PC-3 (cell line): ENCODE data around the gene STEAP1B.

Source experiments
- CTCF ChIP-seq: fragments of 300-600 bp; sonication (generic); conservative IDR thresholded peaks from 2 replicates; pipeline ENCODE4 v1.5.1; 2017; ENCODE audit warnings: antibody characterized with exemption, low read depth, mild to moderate bottlenecking, low read length
- EZH2 ChIP-seq: fragments of 300-600 bp; sonication (generic); IDR thresholded peaks from one replicate; pipeline ENCODE4 v1.6.1; 2017; ENCODE audit warnings: antibody characterized with exemption, mild to moderate bottlenecking, low read length; ENCODE audit not compliant: unreplicated experiment
- EZH2phosphoT487 ChIP-seq: fragments of 300-600 bp; sonication (generic); IDR thresholded peaks from 2 replicates; pipeline ENCODE4 v1.6.1; 2018; ENCODE audit warnings: mild to moderate bottlenecking, antibody characterized with exemption, low read length, borderline replicate concordance

DNA sequence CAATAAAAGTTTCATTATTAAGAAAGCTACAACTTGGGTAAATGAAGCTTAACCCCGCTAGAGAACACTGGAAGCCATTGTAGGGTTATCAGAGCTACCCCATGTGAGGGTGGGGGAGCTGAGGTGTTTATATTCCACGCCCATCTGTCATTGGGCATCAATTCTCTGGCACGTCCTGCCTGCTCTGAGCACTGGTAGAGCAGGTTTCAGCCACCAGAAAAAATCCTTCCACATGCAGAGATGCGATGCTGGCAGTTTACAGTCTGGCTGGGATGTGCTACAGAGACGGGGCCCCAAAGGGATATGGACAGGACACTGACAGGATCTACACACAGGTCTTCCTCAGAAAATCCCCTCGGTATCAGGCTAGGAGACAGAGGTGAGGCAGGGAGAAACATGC, 127.1 kb downstream of the STEAP1B start:
- TF ChIP-seq EZH2phosphoT487 (no peak), CTCF (no peak), EZH2 (no peak)
